ENCODE measurements around the gene CLGN.

Gene CLGN

DNA sequence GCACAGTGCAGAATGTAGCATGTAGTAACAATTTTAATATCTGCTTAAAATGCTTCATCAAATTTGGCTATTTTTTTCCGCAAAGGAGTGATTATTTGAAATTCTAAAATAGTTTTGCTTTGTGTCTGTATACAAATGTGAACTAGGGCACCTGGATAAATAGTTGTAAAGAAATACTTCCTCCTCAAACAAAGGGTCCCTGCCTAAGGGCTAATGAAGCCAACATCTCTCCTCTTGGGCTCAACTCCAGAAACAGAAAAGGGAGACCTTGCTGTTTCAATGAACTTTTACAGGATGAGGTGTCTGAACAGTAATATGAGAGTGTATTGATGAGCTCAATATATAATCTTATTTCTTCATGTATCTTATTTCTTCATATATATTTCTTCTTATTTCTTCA lies 84.8 kb downstream of the CLGN start:
- DNase-seq (ENCODE audit: extremely low read depth in 1 of 2, low read depth in 1 of 2), result no peak

All from activated CD8-positive, alpha-beta memory T cell treated with anti-CD3 and anti-CD28 coated beads for 1 hour (primary cell).